A673 (cell line): Measurements from ENCODE around the gene RABL6.

ENCODE experiments used
- EZH2 ChIP-seq: fragments of 200-600 bp; sonication (generic); IDR thresholded peaks from 2 replicates; pipeline ENCODE4 v1.6.1; 2017; ENCODE audit warnings: borderline replicate concordance, low read depth, mild to moderate bottlenecking, mixed read lengths, antibody characterized with exemption, low read length; ENCODE audit not compliant: poor library complexity, severe bottlenecking
- TF ChIP-seq, protein P1 (sequence below): fragments of 300-800, 200-600 bp; sonication (generic); conservative IDR thresholded peaks from 2 replicates; pipeline ENCODE4 v1.5.1; 2017; ENCODE audit warnings: low read depth, mild to moderate bottlenecking, antibody characterized with exemption, low read length, moderate library complexity, mixed read lengths

DNA sequence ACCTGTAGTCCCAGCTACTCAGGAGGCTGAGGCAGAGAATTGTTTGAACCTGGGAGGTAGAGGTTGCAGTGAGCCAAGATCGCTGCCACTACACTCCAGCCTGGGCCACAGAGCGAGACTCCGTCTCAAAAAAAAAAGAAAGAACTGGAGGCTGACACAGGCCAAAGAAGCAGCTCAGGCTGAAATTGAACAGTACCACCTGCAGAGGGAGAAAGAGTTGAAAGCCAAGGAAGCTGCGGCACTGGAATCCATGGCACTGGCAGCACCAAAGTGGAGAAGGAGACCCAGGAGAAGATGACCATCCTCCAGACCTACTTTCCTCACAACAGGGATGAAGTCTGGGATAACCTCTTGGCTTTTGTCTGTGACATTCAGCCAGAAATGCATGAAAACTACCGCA is 27.9 kb upstream of the RABL6 start:
- TF ChIP-seq, protein P1, sequence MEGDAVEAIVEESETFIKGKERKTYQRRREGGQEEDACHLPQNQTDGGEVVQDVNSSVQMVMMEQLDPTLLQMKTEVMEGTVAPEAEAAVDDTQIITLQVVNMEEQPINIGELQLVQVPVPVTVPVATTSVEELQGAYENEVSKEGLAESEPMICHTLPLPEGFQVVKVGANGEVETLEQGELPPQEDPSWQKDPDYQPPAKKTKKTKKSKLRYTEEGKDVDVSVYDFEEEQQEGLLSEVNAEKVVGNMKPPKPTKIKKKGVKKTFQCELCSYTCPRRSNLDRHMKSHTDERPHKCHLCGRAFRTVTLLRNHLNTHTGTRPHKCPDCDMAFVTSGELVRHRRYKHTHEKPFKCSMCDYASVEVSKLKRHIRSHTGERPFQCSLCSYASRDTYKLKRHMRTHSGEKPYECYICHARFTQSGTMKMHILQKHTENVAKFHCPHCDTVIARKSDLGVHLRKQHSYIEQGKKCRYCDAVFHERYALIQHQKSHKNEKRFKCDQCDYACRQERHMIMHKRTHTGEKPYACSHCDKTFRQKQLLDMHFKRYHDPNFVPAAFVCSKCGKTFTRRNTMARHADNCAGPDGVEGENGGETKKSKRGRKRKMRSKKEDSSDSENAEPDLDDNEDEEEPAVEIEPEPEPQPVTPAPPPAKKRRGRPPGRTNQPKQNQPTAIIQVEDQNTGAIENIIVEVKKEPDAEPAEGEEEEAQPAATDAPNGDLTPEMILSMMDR, result 0 out of 2 replicates have a peak, but pooled peaks have one; percentile 17
- TF ChIP-seq EZH2, result no peak
